H1 (cell line): ENCODE data around the gene IER5. TPM values are rescaled to one million over a fixed set of nuclear protein-coding genes. Genes with fewer than 3 reads are reported as not detected.

Source experiments
- CTCF ChIA-PET: fragments of 300-600 bp; sonication (Branson Sonifier 250); formaldehyde crosslinking; loops from one replicate; lab custom pipeline; 2021; ENCODE audit not compliant: partially characterized antibody; lab: Charles Lee
- POLR2A ChIA-PET: fragments of 300-600 bp; sonication (Branson Sonifier 250); formaldehyde crosslinking; loops from one replicate; lab custom pipeline; 2021; ENCODE audit warnings: inconsistent platforms; ENCODE audit not compliant: partially characterized antibody; lab: Charles Lee
- DNase-seq, 2 experiments: peaks; one replicate each; pipeline versions ENCODE4 v3.0.0 to v3.0.0-alpha.2; 2010 to 2022; ENCODE audit warnings: low spot score in 2 of 2, low read depth in 1 of 2, mixed read lengths in 1 of 2
- FAIRE-seq: peaks from 2 replicates; lab custom pipeline; 2011; peaks lifted over from hg19 to GRCh38; lab: Jason Lieb, UNC
- H2AFZ ChIP-seq: 2 replicates; pipeline ENCODE4 v1.8.1; 2012; ENCODE audit warnings: low read length, inconsistent platforms
- H2AK5ac ChIP-seq: 2 replicates; pipeline ENCODE4 v1.6.1; 2013; ENCODE audit warnings: low read depth, low read length
- H2BK120ac ChIP-seq: replicated peaks from 2 replicates; pipeline ENCODE3; 2013; ENCODE audit warnings: low read depth, low read length, inconsistent platforms
- H2BK12ac ChIP-seq: 2 replicates; pipeline ENCODE4 v1.6.1; 2013; ENCODE audit warnings: low read depth, low read length
- H2BK15ac ChIP-seq: 2 replicates; pipeline ENCODE4 v1.6.1; 2013; ENCODE audit warnings: low read length
- H2BK20ac ChIP-seq: 2 replicates; pipeline ENCODE4 v1.6.1; 2013; ENCODE audit warnings: low read length
- H2BK5ac ChIP-seq: 2 replicates; pipeline ENCODE4 v1.6.1; 2013; ENCODE audit warnings: low read depth, low read length
- H3K14ac ChIP-seq: 2 replicates; pipeline ENCODE4 v1.6.1; 2013; ENCODE audit warnings: inconsistent platforms; ENCODE audit not compliant: insufficient read length
- H3K18ac ChIP-seq: 2 replicates; pipeline ENCODE4 v1.6.1; 2013; ENCODE audit warnings: low read length; ENCODE audit errors: extremely low read depth
- H3K23ac ChIP-seq: 2 replicates; pipeline ENCODE4 v1.6.1; 2013; ENCODE audit warnings: inconsistent platforms; ENCODE audit not compliant: insufficient read length
- H3K23me2 ChIP-seq: 2 replicates; pipeline ENCODE4 v1.6.1; 2013; ENCODE audit warnings: low read depth, low read length
- H3K27ac ChIP-seq: 2 replicates; pipeline ENCODE4 v1.6.1; 2011; ENCODE audit warnings: low read depth, low read length, inconsistent platforms
- H3K27me3 ChIP-seq, 4 experiments: replicated peaks in 1 of 4; 1 replicate in 1 of 4; 2 replicates in 3 of 4; pipeline versions ENCODE4 v1.6.1 to v1.8.1; 2011 to 2013; ENCODE audit warnings: low read length in 3 of 4, mild to moderate bottlenecking in 3 of 4, inconsistent platforms in 2 of 4, mixed read lengths in 2 of 4, moderate library complexity in 1 of 4; ENCODE audit not compliant: control insufficient read depth in 3 of 4, insufficient read depth in 3 of 4; ENCODE audit errors: extremely low read depth in 1 of 4
- H3K36me3 ChIP-seq, 4 experiments: 2 replicates each; pipeline versions ENCODE4 v1.6.1 to v1.8.1; 2011 to 2013; ENCODE audit warnings: mild to moderate bottlenecking in 4 of 4, low read length in 3 of 4, moderate library complexity in 2 of 4, control low read depth in 1 of 4, inconsistent platforms in 1 of 4; ENCODE audit not compliant: insufficient read depth in 4 of 4, control insufficient read depth in 2 of 4
- H3K4ac ChIP-seq: replicated peaks from 2 replicates; pipeline ENCODE3; 2013; ENCODE audit warnings: low read length, low read depth, mixed read lengths, inconsistent platforms; ENCODE audit not compliant: insufficient read length
- H3K4me1 ChIP-seq, 4 experiments: replicated peaks in 1 of 4; 1 replicate in 1 of 4; 2 replicates in 3 of 4; pipeline versions ENCODE4 v1.6.1 to v1.8.1; 2011 to 2013; ENCODE audit warnings: low read length in 3 of 4, inconsistent platforms in 2 of 4, mixed read lengths in 1 of 4; ENCODE audit not compliant: insufficient read depth in 4 of 4, control insufficient read depth in 3 of 4
- H3K4me2 ChIP-seq, 2 experiments: 2 replicates each; pipeline versions ENCODE4 v1.6.1 to v1.8.1; 2011 to 2013; ENCODE audit warnings: low read depth in 2 of 2, low read length in 2 of 2, control low read depth in 1 of 2, inconsistent platforms in 1 of 2, mild to moderate bottlenecking in 1 of 2; ENCODE audit not compliant: insufficient read depth in 1 of 2
- H3K4me3 ChIP-seq, 4 experiments: fragments of 200-600, 300-600 bp in 1 of 4; sonication (generic), shearing (Covaris generic), sonication (Bioruptor Twin) in 1 of 4; 2 replicates each; pipeline versions ENCODE4 v1.5.1 to v1.8.1; 2011 to 2016; ENCODE audit warnings: low read length in 4 of 4, low read depth in 3 of 4, control low read depth in 2 of 4, inconsistent platforms in 2 of 4, mild to moderate bottlenecking in 2 of 4, mixed read lengths in 1 of 4, moderate library complexity in 1 of 4; ENCODE audit not compliant: insufficient read depth in 2 of 4; ENCODE audit errors: extremely low read depth in 1 of 4
- H3K56ac ChIP-seq: replicated peaks from 2 replicates; pipeline ENCODE3; 2013; ENCODE audit warnings: low read depth, mild to moderate bottlenecking, mixed read lengths, low read length, inconsistent platforms; ENCODE audit not compliant: insufficient read length
- H3K79me1 ChIP-seq: 2 replicates; pipeline ENCODE4 v1.6.1; 2013; ENCODE audit warnings: low read depth, low read length, control low read depth
- H3K79me2 ChIP-seq, 2 experiments: 2 replicates each; pipeline versions ENCODE4 v1.6.1 to v1.8.1; 2012 to 2013; ENCODE audit warnings: low read length in 2 of 2, mild to moderate bottlenecking in 2 of 2, inconsistent platforms in 1 of 2; ENCODE audit not compliant: insufficient read depth in 2 of 2, control insufficient read depth in 1 of 2
- H3K9ac ChIP-seq, 4 experiments: replicated peaks in 1 of 4; 1 replicate in 1 of 4; 2 replicates in 3 of 4; pipeline versions ENCODE4 v1.6.1 to v1.8.1; 2011 to 2013; ENCODE audit warnings: low read depth in 3 of 4, low read length in 3 of 4, control low read depth in 2 of 4, mild to moderate bottlenecking in 2 of 4, moderate library complexity in 2 of 4, inconsistent platforms in 1 of 4; ENCODE audit errors: extremely low read depth in 1 of 4
- H3K9me3 ChIP-seq, 2 experiments: 2 replicates each; pipeline versions ENCODE4 v1.6.1 to v1.8.1; 2012 to 2013; ENCODE audit warnings: mild to moderate bottlenecking in 2 of 2, moderate library complexity in 2 of 2, control low read depth in 1 of 2, inconsistent platforms in 1 of 2, low read depth in 1 of 2, low read length in 1 of 2, mixed read lengths in 1 of 2; ENCODE audit not compliant: insufficient read depth in 2 of 2
- H4K20me1 ChIP-seq, 2 experiments: replicated peaks in 1 of 2; 2 replicates each; pipeline versions ENCODE3 to v1.8.1; 2011 to 2013; ENCODE audit warnings: inconsistent platforms in 2 of 2, low read length in 2 of 2, mild to moderate bottlenecking in 1 of 2; ENCODE audit not compliant: insufficient read depth in 2 of 2, control insufficient read depth in 1 of 2
- H4K5ac ChIP-seq: 2 replicates; pipeline ENCODE4 v1.6.1; 2013; ENCODE audit warnings: low read length, low read depth, mixed read lengths, inconsistent platforms; ENCODE audit not compliant: insufficient read length
- H4K8ac ChIP-seq: 2 replicates; pipeline ENCODE4 v1.8.0; 2013; ENCODE audit warnings: mild to moderate bottlenecking, moderate library complexity, low read length, inconsistent platforms; ENCODE audit not compliant: insufficient read depth; ENCODE audit errors: extremely low read depth
- H4K91ac ChIP-seq: replicated peaks from 2 replicates; pipeline ENCODE3; 2013; ENCODE audit warnings: low read length, mixed read lengths, inconsistent platforms; ENCODE audit not compliant: insufficient read length
- ATF2 ChIP-seq: IDR thresholded peaks from 2 replicates; pipeline ENCODE4 v1.6.1; 2012; ENCODE audit warnings: low read length, inconsistent platforms
- BCL11A ChIP-seq, 2 experiments: IDR thresholded peaks; one replicate each; pipeline ENCODE4 v1.6.1; 2011; ENCODE audit warnings: low read depth in 2 of 2, low read length in 2 of 2, mild to moderate bottlenecking in 2 of 2
- BRCA1 ChIP-seq: IDR thresholded peaks from 2 replicates; pipeline ENCODE4 v1.6.1; 2012; ENCODE audit warnings: low read depth, low read length, improper control_type of control experiment
- CHD2 ChIP-seq: IDR thresholded peaks from 2 replicates; pipeline ENCODE4 v1.6.1; 2012; ENCODE audit warnings: low read length, improper control_type of control experiment
- CTBP2 ChIP-seq: IDR thresholded peaks from 2 replicates; pipeline ENCODE4 v1.7.0; 2011; ENCODE audit warnings: borderline replicate concordance, mild to moderate bottlenecking, moderate library complexity, mixed read lengths, low read length; ENCODE audit not compliant: insufficient read depth, insufficient read length
- GTF2F1 ChIP-seq: IDR thresholded peaks from 2 replicates; pipeline ENCODE4 v1.6.1; 2012; ENCODE audit warnings: low read depth, low read length, improper control_type of control experiment, borderline replicate concordance
- JUN ChIP-seq: IDR thresholded peaks from 2 replicates; pipeline ENCODE4 v1.6.1; 2011; ENCODE audit warnings: low read depth, mild to moderate bottlenecking, improper control_type of control experiment, low read length
- KDM4A ChIP-seq: IDR thresholded peaks from one replicate; pipeline ENCODE4 v1.7.1; 2012; ENCODE audit warnings: low read depth, mild to moderate bottlenecking, moderate library complexity, low read length, inconsistent platforms; ENCODE audit not compliant: severe bottlenecking
- PHF8 ChIP-seq: fragments of 200-600 bp; sonication (generic); conservative IDR thresholded peaks from 2 replicates; pipeline ENCODE4 v1.7.1; 2012; ENCODE audit warnings: low read depth, mild to moderate bottlenecking, inconsistent platforms, low read length, moderate library complexity
- RBBP5 ChIP-seq: IDR thresholded peaks from 2 replicates; pipeline ENCODE4 v1.7.1; 2012; ENCODE audit warnings: low read depth, mild to moderate bottlenecking, inconsistent platforms, low read length, moderate library complexity, borderline replicate concordance
- RXRA ChIP-seq: IDR thresholded peaks from 2 replicates; pipeline ENCODE4 v1.6.1; 2011; ENCODE audit warnings: low read depth, mild to moderate bottlenecking, low read length, moderate library complexity; ENCODE audit not compliant: insufficient read depth
- TCF12 ChIP-seq: IDR thresholded peaks from 2 replicates; pipeline ENCODE4 v1.6.1; 2011; ENCODE audit warnings: low read depth, mild to moderate bottlenecking, low read length
- WGBS, 2 experiments: shearing (Covaris generic) in 1 of 2; methylation state at CpG; one replicate each; pipeline versions ENCODE4 v1.1.6 to v1.1.7; 2013 to 2015; ENCODE audit warnings: low lambda C conversion rate in 2 of 2, mixed read lengths in 2 of 2, inconsistent platforms in 1 of 2, low coverage in 1 of 2, missing lambda C conversion rate in 1 of 2; ENCODE audit not compliant: insufficient replicate concordance in 2 of 2, insufficient coverage in 1 of 2, insufficient read length in 1 of 2; ENCODE audit errors: extremely low coverage in 1 of 2, missing lambda C conversion rate in 1 of 2; 5-methylcytosine and 5-hydroxymethylcytosine counted together
- polyA plus RNA-seq, 7 experiments: library from polyadenylated mRNA; depleted of rRNA in 3 of 7; stranded (reverse) in 5 of 7; unstranded in 2 of 7; fragments of >200 nt in 5 of 7; fragments of 200-250 nt in 2 of 7; gene quantifications; 1 replicate in 5 of 7; 2 replicates in 1 of 7; 4 replicates in 1 of 7; pipeline versions ENCODE4 v1.2.1 to v1.2.3, GENCODE V29; 2011 to 2013; ENCODE audit warnings: missing spikeins in 2 of 7, mixed read lengths in 2 of 7
- total RNA-seq: library from RNA; stranded (reverse); fragmentation: NEBNext Ultra II Directional; extraction: Animal tissue kit (Norgen Biotek cat#: 25700); gene quantifications from 2 replicates; pipeline ENCODE4 v1.2.1, GENCODE V29; 2021

The IER5 gene
- total and polyA plus RNA-seq, 2 of the 8 experiments (the other 6 are each of a cell fraction or from before 2014, with no cell fraction given) = 3.5 to 7.7 TPM

- Histone ChIP-seq H3K4me3 (no peak overlapping the region), H3K14ac (no peak overlapping the region), H3K4me1 (peaks cover 8 to 19% (median 11%) of the 10 kb centered on the region in 4 experiments), H2AK5ac (no peak overlapping the region), H4K5ac (no peak overlapping the region), H3K4ac (no peak overlapping the region), H3K4me2 (no peak overlapping the region), H3K79me1 (no peaks in the 10 kb centered on the region), H3K9ac (no peak overlapping the region), H2BK120ac (no peak overlapping the region), H4K91ac (no peak overlapping the region), H3K27ac (no peak overlapping the region), H3K27me3 (peaks cover 6 to 33% (median 23%) of the 10 kb centered on the region in 4 experiments), H4K20me1 (no peaks in the 10 kb centered on the region), H3K79me2 (no peaks in the 10 kb centered on the region), H3K56ac (no peak overlapping the region), H3K23ac (no peak overlapping the region), H2BK5ac (no peak overlapping the region), H3K36me3 (no peaks in the 10 kb centered on the region), H3K9me3 (no peaks in the 10 kb centered on the region), H4K8ac (no peak overlapping the region), H2BK15ac (no peak overlapping the region), H3K23me2 (peaks cover 2% of the 10 kb centered on the region; the same call in 1 of the 2 replicates), H2AFZ (no peak overlapping the region), H2BK20ac (no peak overlapping the region), H3K18ac (no peak overlapping the region), H2BK12ac (no peak overlapping the region)
- ChIA-PET POLR2A (interaction anchor here (0.7 to 2.3 kb wide), 8 partner anchors 12 to 26 kb away, joined by 3 to 9 read pairs (median 4); partner anchors contain the start of gene IER5), CTCF (interaction anchor here (1.1 to 10.3 kb wide), 10 partner anchors 10 to 34 kb away, joined by 3 to 79 read pairs (median 6); no protein-coding TSS in a partner anchor)
- WGBS, 2 experiments = 90% methylated on average over 2 of the region's 2 CpGs; no CpG with 5 or more reads in 1 of the 2 experiments
- DNase-seq (no peak), FAIRE-seq (no peak)
- TF ChIP-seq KDM4A = no peak
- TF ChIP-seq ATF2 = no peak
- no peak for TF ChIP-seq BRCA1
- TF ChIP-seq CTBP2 = no peak
- TF ChIP-seq RXRA = no peak
- TF ChIP-seq PHF8 = no peak
- TF ChIP-seq TCF12 = no peak
- TF ChIP-seq GTF2F1 = no peak
- TF ChIP-seq BCL11A (IDR thresholded peaks at IDR 0.05; ENCODE audit: low read depth in 2 of 2, low read length in 2 of 2) = no peak
- no peak for TF ChIP-seq CHD2
- TF ChIP-seq JUN = no peak
- no peak for TF ChIP-seq RBBP5
Measured at GRCh38 chr1:181110013-181110412, 21.5 kb downstream of the IER5 start.
